Measurements from ENCODE around the gene VSIG10.
"Not testable (repeated sequence)": the region's sequence is repeated elsewhere in the genome, so short reads cannot be mapped to it uniquely, and the experiment has no call there.

VSIG10 gene

GRCh38 chr12:118032188-118032587 is 71.6 kb downstream of the VSIG10 start:
- DNase-seq, result no peak

DNA sequence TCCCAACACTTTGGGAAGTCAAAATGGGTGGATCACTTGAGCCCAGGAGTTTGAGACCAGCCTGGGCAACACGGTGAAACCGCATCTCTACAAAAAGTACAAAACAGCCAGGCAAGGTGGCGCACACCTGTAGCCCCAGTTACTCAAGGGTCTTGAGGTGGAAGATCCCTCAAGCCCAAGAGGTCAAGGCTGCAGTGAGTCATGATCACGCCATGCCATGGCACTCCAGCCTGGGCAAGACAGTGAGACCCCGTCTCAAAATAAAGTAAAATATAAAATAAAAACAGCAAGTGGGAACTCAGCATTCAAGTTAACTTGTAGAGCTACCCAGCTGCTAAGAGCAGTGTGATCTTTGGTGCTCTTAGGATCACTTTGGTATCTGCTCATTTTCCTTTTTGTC is 74.6 kb downstream of the VSIG10 start:
- DNase-seq, result no peak

DNA sequence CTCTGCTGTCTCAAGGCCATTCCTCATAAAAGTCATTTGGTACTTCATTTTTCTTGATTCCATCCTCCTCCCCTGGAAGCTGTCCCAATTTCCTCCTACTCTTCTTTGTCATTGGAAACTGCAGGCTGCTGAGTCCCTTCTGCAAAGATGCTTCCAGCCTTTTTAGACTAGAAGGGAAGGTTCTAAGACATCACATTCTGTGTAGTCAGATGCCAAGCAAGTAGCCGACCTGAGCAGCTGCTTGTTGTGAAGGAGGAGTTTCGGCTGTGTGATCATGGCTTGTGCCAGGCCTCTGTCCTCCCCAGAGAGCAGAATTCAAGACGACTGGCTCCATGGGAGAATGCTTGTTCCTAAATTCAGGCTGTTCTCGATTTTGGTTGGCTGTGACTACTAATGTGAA is 78.6 kb downstream of the VSIG10 start:
- no peak for DNase-seq

DNA sequence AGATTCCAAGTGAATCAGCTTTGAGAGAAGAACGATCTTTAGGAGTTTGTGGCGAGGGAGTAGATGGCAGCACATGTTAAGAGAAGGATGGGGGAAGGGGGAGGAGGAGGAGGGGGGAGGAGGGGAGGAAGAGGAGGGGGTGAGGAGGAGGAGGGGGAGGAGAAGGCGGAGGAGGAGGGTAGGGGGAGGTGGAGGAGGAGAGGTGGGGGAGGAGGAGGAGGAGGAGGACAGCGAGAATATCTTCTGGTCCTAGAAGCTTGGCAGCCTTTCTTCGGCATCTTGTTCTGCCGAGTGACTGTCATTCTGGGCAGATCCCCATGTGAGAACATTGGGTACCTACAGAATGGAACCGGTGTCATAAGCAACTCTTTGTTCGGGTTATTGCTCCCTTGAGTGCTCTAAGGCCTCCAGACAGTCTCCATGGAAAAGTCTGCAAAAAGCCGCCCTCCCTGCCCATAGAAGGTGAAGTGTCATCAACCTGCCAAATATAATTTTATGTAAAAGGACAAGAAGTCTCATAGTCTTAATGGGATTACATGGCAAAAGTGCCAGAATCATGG is 80.4 kb downstream of the VSIG10 start:
- DNase-seq, result no peak

DNA sequence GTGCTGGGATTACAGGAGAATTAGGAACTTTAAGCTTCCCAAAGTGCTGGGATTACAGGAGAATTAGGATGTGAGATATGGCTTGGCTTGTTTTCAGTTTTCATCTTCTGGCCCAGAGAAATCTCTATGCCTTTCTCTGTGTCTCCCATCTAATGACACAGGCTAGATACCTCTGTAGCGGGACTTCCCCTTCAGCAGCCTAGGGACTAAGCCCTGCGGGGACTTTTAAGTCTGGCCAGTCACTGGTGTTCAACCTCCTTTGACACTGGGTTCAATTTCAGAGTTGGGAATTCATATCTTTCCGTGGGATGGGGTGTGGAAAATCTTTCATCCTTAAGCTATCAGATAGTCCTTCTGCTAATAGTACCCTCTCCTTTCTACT is 81.1 kb downstream of the VSIG10 start:
- DNase-seq, result no peak

DNA sequence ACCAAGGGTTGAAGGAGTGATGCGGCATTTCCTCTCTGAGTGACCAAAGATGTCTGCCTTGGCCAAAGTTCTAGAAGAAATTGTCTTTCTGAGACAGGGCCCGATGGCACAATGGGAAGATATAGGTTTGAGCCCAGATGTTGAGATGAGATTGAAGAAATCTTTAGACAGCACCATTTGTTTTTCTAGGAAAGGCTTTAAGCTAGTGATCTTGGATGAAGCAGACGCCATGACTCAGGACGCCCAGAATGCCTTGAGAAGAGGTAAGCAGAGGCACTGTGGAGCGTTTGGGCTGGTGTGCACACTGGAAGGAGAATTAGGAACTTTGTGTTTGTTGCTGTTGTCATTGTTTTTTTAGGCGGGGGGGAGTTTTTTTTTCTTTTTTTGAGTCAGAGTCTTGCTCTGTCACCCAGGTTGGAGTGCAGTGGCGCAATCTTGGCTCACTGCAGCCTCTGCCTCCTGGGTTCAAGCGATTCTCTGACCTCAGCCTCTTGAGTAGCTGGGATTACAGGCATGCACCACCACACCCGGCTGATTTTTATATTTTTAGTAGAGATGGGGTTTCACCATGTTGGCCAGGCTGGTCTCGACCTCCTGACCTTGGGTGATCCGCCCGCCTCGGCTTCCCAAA is 81.6 kb downstream of the VSIG10 start:
- not testable (repeated sequence) for DNase-seq

DNA sequence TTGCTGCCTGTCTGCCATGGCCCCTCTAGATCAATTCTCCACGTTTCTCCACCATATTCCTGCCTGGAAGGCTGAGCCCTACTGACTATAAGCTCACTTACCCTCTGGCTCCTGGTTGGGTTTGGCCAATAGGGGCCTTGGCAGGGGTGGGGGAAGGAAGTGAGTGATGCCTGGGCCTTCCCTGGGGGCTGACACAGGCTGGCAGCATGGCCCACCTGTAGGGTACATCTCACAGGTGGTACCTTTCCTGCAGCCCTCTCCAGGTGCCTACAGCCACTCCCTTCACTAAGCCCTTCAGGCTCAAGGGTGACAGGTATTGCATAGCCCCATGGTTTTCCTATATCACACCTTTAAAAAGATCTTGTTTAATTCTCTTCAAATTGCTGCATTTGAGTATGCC is 83.8 kb downstream of the VSIG10 start:
- no peak for DNase-seq

DNA sequence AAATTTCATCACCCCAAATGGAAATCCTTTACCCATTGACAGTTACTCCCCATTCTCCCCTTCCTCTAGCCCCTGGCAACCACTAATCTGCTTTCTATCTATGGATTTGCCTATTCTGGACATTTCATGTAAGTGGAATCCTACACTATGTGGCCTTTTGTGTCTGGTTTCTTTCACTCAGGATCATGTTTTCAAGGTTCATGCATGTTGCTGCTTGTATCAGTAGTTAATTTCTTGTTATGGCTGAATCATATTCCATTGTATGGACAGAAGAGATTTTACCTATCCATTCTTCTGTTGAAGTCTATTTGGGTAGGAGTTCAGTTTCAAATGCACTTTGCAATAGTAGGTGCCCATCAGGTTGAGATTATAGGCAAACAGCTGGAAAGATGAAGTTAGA is 85.9 kb downstream of the VSIG10 start:
- DNase-seq, result no peak

- peak; percentile 90 for DNase-seq
These were observed 87.2 kb downstream of the VSIG10 start, which contains the start of gene RFC5 for GRCh38 chr12:118016424-118017264. Gene RFC5 (plus strand): TSS chr12:118016703. CDS start chr12:118016828, 125 bp downstream.

DNA sequence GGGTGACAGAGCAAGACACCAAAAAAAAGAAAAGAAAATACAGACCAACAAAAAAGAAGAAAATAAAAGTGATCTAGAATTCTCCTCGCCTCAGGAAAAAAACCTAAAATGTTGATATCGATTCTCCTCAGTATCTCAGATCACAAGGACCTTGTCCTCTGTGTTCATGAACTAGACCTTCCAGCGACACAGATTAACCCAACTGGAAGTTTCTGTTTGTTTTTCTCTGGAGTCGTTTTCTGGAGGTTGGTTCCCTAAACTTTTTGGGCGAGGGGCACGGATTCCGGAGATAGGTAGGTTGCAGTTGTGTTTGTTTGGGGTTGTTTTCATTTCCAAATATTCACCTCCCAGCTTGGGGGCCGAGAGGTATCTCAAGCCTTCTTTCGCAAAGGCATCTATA is 87.9 kb downstream of the VSIG10 start:
- DNase-seq, result no peak

DNA sequence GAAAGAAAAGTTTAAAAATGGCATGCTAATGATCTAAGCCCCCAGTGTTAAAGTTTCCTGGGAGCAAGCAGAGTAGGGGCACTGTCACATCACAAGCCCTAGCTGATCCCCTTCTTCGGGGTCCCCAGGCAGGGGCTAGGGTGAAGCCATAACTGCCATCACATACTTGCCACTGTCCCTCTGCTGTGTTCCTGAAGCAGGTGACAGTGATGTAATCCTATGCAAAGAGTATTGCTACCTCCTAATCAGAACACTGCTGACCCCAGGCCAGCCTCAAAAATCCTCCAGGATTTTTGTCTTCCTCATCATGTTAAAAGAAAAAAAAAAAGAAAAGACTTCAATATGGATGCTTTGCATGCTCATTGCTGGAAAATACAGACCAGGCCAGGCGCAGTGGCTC is 88.5 kb downstream of the VSIG10 start:
- DNase-seq, result no peak
